ENCODE measurements around the gene CYSTM1. TPM values are rescaled to one million over a fixed set of nuclear protein-coding genes. Genes with fewer than 3 reads are reported as not detected.

Gene CYSTM1, protein sequence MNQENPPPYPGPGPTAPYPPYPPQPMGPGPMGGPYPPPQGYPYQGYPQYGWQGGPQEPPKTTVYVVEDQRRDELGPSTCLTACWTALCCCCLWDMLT
- total RNA-seq (2014; rRNA removed; shearing (Covaris generic)) = 11.4 and 36.7 TPM in 2 replicates
- total RNA-seq (2022) = 21.4 and 23.8 TPM in 2 replicates
- Bru-seq, nascent RNA = percentile 56 among the genes with signal in this experiment
- percentile 50 among the genes with signal in this experiment for BruChase-seq, experiment 1, labeled RNA remaining after a 6-hour chase
- percentile 49 among the genes with signal in this experiment for BruChase-seq, experiment 2, labeled RNA remaining after a 2-hour chase
- long read RNA-seq, transcript CYSTM1-201 (3 exons, 1,336 nt) = major isoform, 36 of 121 reads
- long read RNA-seq, partial matches to known transcripts = 0 of 121 reads
- long read RNA-seq, other reads (novel, unspliced or antisense) = 85 of 121 reads

DNA sequence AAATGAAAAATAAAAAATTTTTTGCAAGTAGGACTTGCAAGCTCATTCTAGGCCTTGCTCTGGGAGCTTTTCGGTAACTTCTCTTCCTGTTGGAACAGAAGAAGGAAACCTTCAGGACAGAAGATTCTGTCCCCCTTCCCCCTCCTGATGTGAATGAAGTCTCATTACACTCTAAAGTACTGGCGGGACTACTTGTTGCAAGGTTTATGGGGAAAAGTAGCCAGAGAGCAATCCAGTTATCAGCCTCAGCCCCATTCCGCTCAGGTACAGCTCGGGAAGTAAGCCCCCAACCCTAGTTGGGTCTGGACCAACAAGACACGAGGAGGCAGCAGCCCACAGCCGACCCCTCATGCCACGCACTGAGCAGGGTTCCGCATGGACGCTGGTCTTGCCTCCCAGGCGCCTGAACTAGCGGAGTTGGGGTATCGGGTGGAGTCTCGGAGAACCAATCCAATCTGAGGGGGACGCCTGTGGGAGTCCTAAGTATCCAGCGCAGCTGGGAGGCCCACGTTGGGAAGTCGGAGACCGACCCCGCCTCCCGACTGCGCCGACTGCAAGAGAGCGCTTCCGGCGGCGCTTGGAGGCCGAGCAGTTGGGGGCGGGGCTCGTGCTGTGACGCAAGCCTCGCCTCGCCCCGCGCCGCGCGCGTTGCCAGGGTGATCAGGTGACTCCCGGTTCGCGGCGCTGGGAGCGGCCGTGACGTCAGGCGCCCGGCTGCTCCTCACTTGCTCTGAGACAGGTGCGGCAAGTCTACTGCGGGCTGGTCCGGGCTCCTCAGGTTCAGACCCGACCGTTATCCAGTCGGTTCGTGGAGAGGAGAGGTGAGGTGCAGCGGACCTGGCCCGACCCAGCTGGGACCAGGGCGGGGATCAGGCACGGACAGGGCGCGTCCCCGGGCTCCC is at the start of gene CYSTM1:
TSS of gene CYSTM1 (plus strand) at position 724 of the 902 bp plus-strand sequence. CDS start 19,278 bp downstream, outside the sequence.
- intact Hi-C loops (cut with micrococcal nuclease; ENCODE audit: unreplicated experiment) = loop anchor here (1.0 kb wide), 1 partner anchor 60 kb away; the partner anchor contains the start of gene PURA
- TF ChIP-seq EZH2phosphoT487 (IDR thresholded peaks at IDR 0.05; ENCODE audit: borderline replicate concordance, low read depth, low read length) = no peak
- TF ChIP-seq, protein P1, sequence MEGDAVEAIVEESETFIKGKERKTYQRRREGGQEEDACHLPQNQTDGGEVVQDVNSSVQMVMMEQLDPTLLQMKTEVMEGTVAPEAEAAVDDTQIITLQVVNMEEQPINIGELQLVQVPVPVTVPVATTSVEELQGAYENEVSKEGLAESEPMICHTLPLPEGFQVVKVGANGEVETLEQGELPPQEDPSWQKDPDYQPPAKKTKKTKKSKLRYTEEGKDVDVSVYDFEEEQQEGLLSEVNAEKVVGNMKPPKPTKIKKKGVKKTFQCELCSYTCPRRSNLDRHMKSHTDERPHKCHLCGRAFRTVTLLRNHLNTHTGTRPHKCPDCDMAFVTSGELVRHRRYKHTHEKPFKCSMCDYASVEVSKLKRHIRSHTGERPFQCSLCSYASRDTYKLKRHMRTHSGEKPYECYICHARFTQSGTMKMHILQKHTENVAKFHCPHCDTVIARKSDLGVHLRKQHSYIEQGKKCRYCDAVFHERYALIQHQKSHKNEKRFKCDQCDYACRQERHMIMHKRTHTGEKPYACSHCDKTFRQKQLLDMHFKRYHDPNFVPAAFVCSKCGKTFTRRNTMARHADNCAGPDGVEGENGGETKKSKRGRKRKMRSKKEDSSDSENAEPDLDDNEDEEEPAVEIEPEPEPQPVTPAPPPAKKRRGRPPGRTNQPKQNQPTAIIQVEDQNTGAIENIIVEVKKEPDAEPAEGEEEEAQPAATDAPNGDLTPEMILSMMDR (conservative IDR thresholded peaks at IDR 0.05; ENCODE audit: low read length) = no peak
- Histone ChIP-seq H3K9me2 (ENCODE audit: insufficient read depth, low read length) (no peaks in the 10 kb centered on the region), H3K9me3 (ENCODE audit: low read length) (no peaks in the 10 kb centered on the region), H3K4me3 (ENCODE audit: low read depth, low read length, poor library complexity, severe bottlenecking) (peak within 1 kb of the TSS; percentile 94), H3K27ac (ENCODE audit: low read depth, low read length, poor library complexity, severe bottlenecking) (peak within 1 kb of the TSS; percentile 46), H3K4me1 (ENCODE audit: insufficient read depth, low read length, poor library complexity, severe bottlenecking) (peaks cover 10% of the 10 kb centered on the region), H2AFZ (ENCODE audit: low read length) (peak within 1 kb of the TSS; percentile 90), H4K20me1 (ENCODE audit: insufficient read depth, low read length) (no peaks in the 10 kb centered on the region), H3K36me3 (ENCODE audit: insufficient read depth, low read length) (no peaks in the 10 kb centered on the region), H3K4me2 (ENCODE audit: low read length) (peak within 1 kb of the TSS; percentile 92), H3K79me2 (ENCODE audit: insufficient read depth, low read depth, low read length) (peaks cover 9% of the 10 kb centered on the region; the same call in 1 of the 2 replicates)
- DNase-seq (ENCODE audit: low spot score) = peak; percentile 95
- TSS peak; percentile 92 for BruUV-seq (replicated peaks)
- ChIA-PET CTCF (ENCODE audit: unreplicated experiment) (interaction anchor here (1.2 kb wide), 1 partner anchor 473 kb away, joined by 3 read pairs; the partner anchor contains the start of genes IK and NDUFA2), POLR2A (interaction anchor here (0.6 to 1.2 kb wide), 7 partner anchors 12 to 1743 kb away, joined by 3 to 9 read pairs (median 3); no protein-coding TSS in a partner anchor)

DNA sequence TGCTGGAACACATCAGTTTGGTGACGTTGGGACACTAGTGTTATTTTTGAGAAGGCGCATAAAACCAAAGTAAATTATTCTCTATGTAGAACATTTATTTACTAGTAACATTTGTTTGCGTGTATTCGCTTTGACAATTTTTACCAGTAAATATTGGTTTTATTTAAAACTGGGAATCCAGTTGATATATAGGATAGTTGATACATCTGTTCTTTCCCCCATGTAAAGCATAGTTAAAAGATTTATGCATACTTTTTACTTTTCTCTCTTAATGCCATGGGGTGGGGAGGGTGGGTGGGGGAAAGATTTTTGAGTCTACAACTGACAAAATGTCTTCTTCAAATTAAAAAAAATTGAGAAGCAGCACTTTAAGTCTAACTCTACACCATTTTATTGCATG is 49.4 kb upstream of the CYSTM1 start, which contains the start of gene IGIP:
TSS of gene IGIP (plus strand) at position 301 of the 400 bp plus-strand sequence. CDS start 2,540 bp downstream, outside the sequence.
- Histone ChIP-seq H3K9me3 (ENCODE audit: low read length) (no peaks in the 10 kb centered on the region), H4K20me1 (ENCODE audit: insufficient read depth, low read length) (no peaks in the 10 kb centered on the region), H3K36me3 (ENCODE audit: insufficient read depth, low read length) (no peaks in the 10 kb centered on the region), H3K79me2 (ENCODE audit: insufficient read depth, low read depth, low read length) (no peaks in the 10 kb centered on the region), H3K4me2 (ENCODE audit: low read length) (no peak within 1 kb of the TSS), H3K27ac (ENCODE audit: low read depth, low read length, poor library complexity, severe bottlenecking) (no peak within 1 kb of the TSS), H3K4me3 (ENCODE audit: low read depth, low read length, poor library complexity, severe bottlenecking) (no peak within 1 kb of the TSS), H2AFZ (ENCODE audit: low read length) (no peak within 1 kb of the TSS), H3K9me2 (ENCODE audit: insufficient read depth, low read length) (no peaks in the 10 kb centered on the region), H3K4me1 (ENCODE audit: insufficient read depth, low read length, poor library complexity, severe bottlenecking) (no peaks in the 10 kb centered on the region)
- TF ChIP-seq, protein P1 (conservative IDR thresholded peaks at IDR 0.05; ENCODE audit: low read length) = no peak
- no peak for TF ChIP-seq EZH2phosphoT487 (IDR thresholded peaks at IDR 0.05; ENCODE audit: borderline replicate concordance, low read depth, low read length)
- ChIA-PET CTCF (ENCODE audit: unreplicated experiment) (no interaction called here), POLR2A (no interaction called here)
- DNase-seq (ENCODE audit: low spot score) = no peak
- intact Hi-C loops (cut with micrococcal nuclease; ENCODE audit: unreplicated experiment) = no loop called here
- BruUV-seq (replicated peaks) = no TSS peak
